Esophagus squamous epithelium (tissue), 5 donors: ENCODE data around the gene FBP1. TPM values are rescaled to one million over a fixed set of nuclear protein-coding genes. Genes with fewer than 3 reads are reported as not detected.

ENCODE experiments used
- DNase-seq: peaks from one replicate; lab custom pipeline; 2025; lab: John Stamatoyannopoulos, UW
- H3K27ac ChIP-seq, 4 donors: fragments of 200-600 bp; sonication (generic); one replicate each; pipeline ENCODE4 v1.5.1; 2016 to 2019; ENCODE audit warnings: mild to moderate bottlenecking in 1 of 4
- H3K27me3 ChIP-seq, 4 donors: fragments of 200-600 bp; sonication (generic); 1 replicate in 3 of 4; 2 replicates in 1 of 4; pipeline versions ENCODE4 v1.5.1 to v1.6.0; 2017 to 2021; ENCODE audit warnings: antibody characterized with exemption in 1 of 4
- H3K36me3 ChIP-seq, 3 donors: fragments of 200-600 bp; sonication (generic); one replicate each; pipeline ENCODE4 v1.5.1; 2016 to 2019
- H3K4me1 ChIP-seq, 3 donors: fragments of 200-600 bp; sonication (generic); one replicate each; pipeline ENCODE4 v1.5.1; 2017 to 2019
- H3K4me3 ChIP-seq, 4 donors: fragments of 200-600 bp; sonication (generic); 1 replicate in 3 of 4; 2 replicates in 1 of 4; pipeline ENCODE4 v1.5.1; 2016 to 2019; ENCODE audit warnings: mild to moderate bottlenecking in 2 of 4, moderate library complexity in 1 of 4
- H3K9me3 ChIP-seq, 3 donors: fragments of 200-600 bp; sonication (generic); one replicate each; pipeline ENCODE4 v1.5.1; 2016 to 2019
- POLR2A ChIP-seq, 4 donors: fragments of 450-650 bp; IDR thresholded peaks; one replicate each; pipeline ENCODE4 v1.6.1; 2017; ENCODE audit warnings: antibody characterized with exemption in 4 of 4, mild to moderate bottlenecking in 4 of 4, moderate library complexity in 3 of 4
- WGBS, 2 donors: methylation state at CpG; one replicate each; pipeline ENCODE4 v1.1.5; 2018; 5-methylcytosine and 5-hydroxymethylcytosine counted together
- intact Hi-C: fragments of 100-400 bp; cut with DNase I; formaldehyde crosslinking; loops from one replicate; pipeline ENCODE4 v1.15.0; 2022
- total RNA-seq, 4 donors: library from RNA; depleted of rRNA; stranded (reverse); fragments of >200 nt; gene quantifications; one replicate each; pipeline ENCODE4 v1.1.0, GENCODE V29; 2016
- TF ChIP-seq, protein P1 (sequence below), 6 experiments: fragments of 450-650 bp in 4 of 6; fragments of 200-600 bp in 2 of 6; sonication (generic) in 2 of 6; IDR thresholded peaks; one replicate each; pipeline ENCODE4 v1.5.1; 2016 to 2019; ENCODE audit warnings: antibody characterized with exemption in 6 of 6, mild to moderate bottlenecking in 4 of 6, moderate library complexity in 4 of 6
- donor health status: DM: yes; HTN: yes; CAD: no.

FBP1 gene
- total RNA-seq, 4 donors from 2014 or later: 0.19 to 3.0 (median 1.7) TPM; not detected in 1

- no peaks in the 10 kb centered on the region for H3K27me3 ChIP-seq
- H3K36me3 ChIP-seq: no peaks in the 10 kb centered on the region
- H3K4me1 ChIP-seq: peaks cover 0 to 5% (median 3%) of the 10 kb centered on the region in 3 donors
- 53 to 71% methylated on average over 9 to 12 of the region's 12 CpGs for WGBS, 2 donors
- no peaks in the 10 kb centered on the region for H3K9me3 ChIP-seq
- TF ChIP-seq POLR2A (IDR thresholded peaks at IDR 0.05): no peak
- TF ChIP-seq, protein P1, sequence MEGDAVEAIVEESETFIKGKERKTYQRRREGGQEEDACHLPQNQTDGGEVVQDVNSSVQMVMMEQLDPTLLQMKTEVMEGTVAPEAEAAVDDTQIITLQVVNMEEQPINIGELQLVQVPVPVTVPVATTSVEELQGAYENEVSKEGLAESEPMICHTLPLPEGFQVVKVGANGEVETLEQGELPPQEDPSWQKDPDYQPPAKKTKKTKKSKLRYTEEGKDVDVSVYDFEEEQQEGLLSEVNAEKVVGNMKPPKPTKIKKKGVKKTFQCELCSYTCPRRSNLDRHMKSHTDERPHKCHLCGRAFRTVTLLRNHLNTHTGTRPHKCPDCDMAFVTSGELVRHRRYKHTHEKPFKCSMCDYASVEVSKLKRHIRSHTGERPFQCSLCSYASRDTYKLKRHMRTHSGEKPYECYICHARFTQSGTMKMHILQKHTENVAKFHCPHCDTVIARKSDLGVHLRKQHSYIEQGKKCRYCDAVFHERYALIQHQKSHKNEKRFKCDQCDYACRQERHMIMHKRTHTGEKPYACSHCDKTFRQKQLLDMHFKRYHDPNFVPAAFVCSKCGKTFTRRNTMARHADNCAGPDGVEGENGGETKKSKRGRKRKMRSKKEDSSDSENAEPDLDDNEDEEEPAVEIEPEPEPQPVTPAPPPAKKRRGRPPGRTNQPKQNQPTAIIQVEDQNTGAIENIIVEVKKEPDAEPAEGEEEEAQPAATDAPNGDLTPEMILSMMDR (IDR thresholded peaks at IDR 0.05): no peak
- no peak overlapping the region for H3K27ac ChIP-seq
- no peak overlapping the region for H3K4me3 ChIP-seq
- intact Hi-C loops: no loop called here
- DNase-seq: no peak
Measured at GRCh38 chr9:94625835-94626234, 13.5 kb downstream of the FBP1 start.

GRCh38 chr9:94624629-94625028 lies 14.7 kb downstream of the FBP1 start:
- WGBS, 2 donors: 77 to 82% methylated on average over 4 of the region's 4 CpGs
- DNase-seq: no peak
- H3K27ac ChIP-seq: no peak overlapping the region
- H3K36me3 ChIP-seq: no peaks in the 10 kb centered on the region
- intact Hi-C loops: no loop called here
- no peaks in the 10 kb centered on the region for H3K27me3 ChIP-seq
- no peaks in the 10 kb centered on the region for H3K4me1 ChIP-seq
- H3K9me3 ChIP-seq: no peaks in the 10 kb centered on the region
- TF ChIP-seq POLR2A (IDR thresholded peaks at IDR 0.05): no peak
- TF ChIP-seq, protein P1 (IDR thresholded peaks at IDR 0.05): no peak
- no peak overlapping the region for H3K4me3 ChIP-seq

- Histone ChIP-seq H3K4me3 (no peak overlapping the region), H3K36me3 (no peaks in the 10 kb centered on the region), H3K9me3 (no peaks in the 10 kb centered on the region), H3K27me3 (no peaks in the 10 kb centered on the region), H3K4me1 (no peaks in the 10 kb centered on the region), H3K27ac (no peak overlapping the region)
- no peak for TF ChIP-seq POLR2A (IDR thresholded peaks at IDR 0.05)
- TF ChIP-seq, protein P1 (IDR thresholded peaks at IDR 0.05): peak in 2 of 6 experiments; percentile 27 to 30
- intact Hi-C loops: no loop called here
- 0 to 66% methylated on average over 1 to 4 of the region's 9 CpGs for WGBS, 2 donors
- DNase-seq: no peak
Measured at GRCh38 chr9:94623253-94623652, 16.1 kb downstream of the FBP1 start.

DNA sequence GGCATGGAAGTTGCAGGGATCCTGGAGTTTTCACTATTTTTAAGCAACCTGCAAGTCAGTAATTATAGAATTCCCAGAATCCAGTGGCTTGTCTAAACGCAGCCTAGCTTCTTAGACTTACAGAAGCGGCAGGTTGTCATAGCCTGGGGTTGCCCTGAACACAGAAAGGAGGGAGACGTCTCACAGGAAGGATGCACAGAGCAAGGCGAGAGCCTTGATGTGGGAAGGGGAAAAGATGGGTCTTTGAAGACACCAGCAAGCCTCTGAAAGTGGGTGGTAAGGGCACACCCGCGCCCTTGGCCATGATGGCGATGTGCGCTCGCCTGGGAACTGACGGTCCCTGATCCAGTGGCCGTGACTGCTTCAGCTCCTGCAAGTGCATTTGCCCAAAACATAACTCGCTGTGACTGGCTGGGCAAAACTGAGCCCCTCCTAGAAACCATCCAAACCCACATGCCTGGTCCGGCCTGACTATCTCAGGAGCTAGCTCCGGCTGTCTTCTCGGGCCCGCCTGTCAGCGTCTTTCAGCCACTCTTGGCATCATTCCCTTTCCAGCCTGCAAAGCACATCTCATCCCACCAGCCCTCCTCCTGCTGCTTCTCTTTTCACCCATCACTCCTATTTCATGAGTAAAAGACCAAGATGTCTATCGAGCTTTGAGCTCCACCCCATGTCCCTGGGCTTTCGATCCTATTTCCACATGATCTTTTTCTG lies 17.1 kb downstream of the FBP1 start:
- WGBS, 2 donors: 81 to 83% methylated on average over 17 to 18 of the region's 19 CpGs

DNA sequence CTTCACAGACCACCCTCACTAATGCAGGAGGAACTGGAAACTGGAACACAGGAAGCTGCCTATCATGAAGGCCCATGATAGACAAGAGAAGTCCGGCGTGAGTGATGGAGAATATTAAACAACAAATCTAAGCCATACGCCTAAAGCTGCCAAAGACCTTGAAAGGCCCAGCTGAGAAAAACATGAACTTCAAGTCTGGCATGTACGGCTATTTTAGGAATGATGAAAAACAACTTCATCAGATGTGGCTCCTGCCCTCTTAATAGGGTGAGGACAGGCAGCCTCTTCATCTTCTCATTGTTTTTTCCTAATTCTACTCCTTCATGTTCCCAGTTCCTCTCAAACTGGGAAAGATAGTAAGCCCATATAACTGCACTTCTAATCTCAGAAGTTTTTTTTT lies 20.3 kb downstream of the FBP1 start:
- Histone ChIP-seq H3K9me3 (no peaks in the 10 kb centered on the region), H3K4me3 (no peak overlapping the region), H3K4me1 (no peaks in the 10 kb centered on the region), H3K27ac (no peak overlapping the region), H3K36me3 (no peaks in the 10 kb centered on the region), H3K27me3 (no peaks in the 10 kb centered on the region)
- intact Hi-C loops: no loop called here
- no peak for DNase-seq
- TF ChIP-seq, protein P1 (IDR thresholded peaks at IDR 0.05): no peak
- TF ChIP-seq POLR2A (IDR thresholded peaks at IDR 0.05): no peak
- 47 to 61% methylated on average over 4 of the region's 4 CpGs for WGBS, 2 donors

More for the DNA sequence above, 17.1 kb downstream of the FBP1 start:
- no peak for DNase-seq
- no peaks in the 10 kb centered on the region for H3K36me3 ChIP-seq
- TF ChIP-seq POLR2A (IDR thresholded peaks at IDR 0.05): no peak
- TF ChIP-seq, protein P1 (IDR thresholded peaks at IDR 0.05): no peak
- no peaks in the 10 kb centered on the region for H3K27me3 ChIP-seq
- no peaks in the 10 kb centered on the region for H3K9me3 ChIP-seq
- no peak overlapping the region for H3K27ac ChIP-seq
- intact Hi-C loops: no loop called here
- no peaks in the 10 kb centered on the region for H3K4me1 ChIP-seq
- no peak overlapping the region for H3K4me3 ChIP-seq
